ENCODE measurements around the gene RSPH3.
"Not testable (repeated sequence)": the region's sequence is repeated elsewhere in the genome, so short reads cannot be mapped to it uniquely, and the experiment has no call there.

Gene RSPH3

GRCh38 chr6:158970640-158971275 is 29.2 kb downstream of the RSPH3 start:
- DNase-seq, result no peak

GRCh38 chr6:158969148-158969547 is 30.9 kb downstream of the RSPH3 start:
- no peak for DNase-seq

GRCh38 chr6:158963020-158963808 is 36.8 kb downstream of the RSPH3 start:
- DNase-seq, result no peak

GRCh38 chr6:158962371-158962770 is 37.6 kb downstream of the RSPH3 start:
- no peak for DNase-seq

- no peak for DNase-seq
These were observed 40.0 kb downstream of the RSPH3 start for GRCh38 chr6:158960026-158960425.

- no peak for DNase-seq
These were observed 40.5 kb downstream of the RSPH3 start for GRCh38 chr6:158959552-158959951.

- no peak for DNase-seq
These were observed 41.3 kb downstream of the RSPH3 start for GRCh38 chr6:158958504-158959386.

GRCh38 chr6:158955255-158955654 is 44.7 kb downstream of the RSPH3 start:
- DNase-seq, result no peak

- DNase-seq, result no peak
These were observed 45.2 kb downstream of the RSPH3 start for GRCh38 chr6:158954753-158955152.

- DNase-seq, result not testable (repeated sequence)
These were observed 48.0 kb downstream of the RSPH3 start for GRCh38 chr6:158952011-158952410.

- not testable (repeated sequence) for DNase-seq
These were observed 48.4 kb downstream of the RSPH3 start for GRCh38 chr6:158951565-158951964.

- no peak for DNase-seq
These were observed 52.7 kb downstream of the RSPH3 start for GRCh38 chr6:158947284-158947683.

- no peak for DNase-seq
These were observed 56.5 kb downstream of the RSPH3 start for GRCh38 chr6:158943380-158944032.

GRCh38 chr6:158942349-158942748 is 57.7 kb downstream of the RSPH3 start:
- no peak for DNase-seq

- DNase-seq, result no peak
These were observed 58.8 kb downstream of the RSPH3 start for GRCh38 chr6:158941246-158941645.

- DNase-seq, result no peak
These were observed 60.5 kb downstream of the RSPH3 start for GRCh38 chr6:158939255-158940159.

- no peak for DNase-seq
These were observed 61.2 kb downstream of the RSPH3 start for GRCh38 chr6:158938811-158939254.

- no peak for DNase-seq
These were observed 61.8 kb downstream of the RSPH3 start for GRCh38 chr6:158938220-158938619.

- DNase-seq, result no peak
These were observed 65.8 kb downstream of the RSPH3 start for GRCh38 chr6:158934157-158934556.

- no peak for DNase-seq
These were observed 66.9 kb downstream of the RSPH3 start for GRCh38 chr6:158933079-158933595.

GRCh38 chr6:158928068-158928467 is 71.9 kb downstream of the RSPH3 start:
- no peak for DNase-seq

GRCh38 chr6:158926414-158926813 is 73.6 kb downstream of the RSPH3 start:
- no peak for DNase-seq
